ENCODE results near the gene LINGO3. TPM values are rescaled to one million over a fixed set of nuclear protein-coding genes. Genes with fewer than 3 reads are reported as not detected.

LINGO3 gene
- total RNA-seq, 2 donors from 2014 or later, result 0.20 to 1.0 TPM

GRCh38 chr19:2275588-2276428, 32.1 kb downstream of the LINGO3 start:
- Mint-ChIP-seq H3K4me3 (no peak overlapping the region), H3K4me1 (peaks cover 15% of the 10 kb centered on the region), H3K27ac (no peak overlapping the region), H3K27me3 (ENCODE audit: insufficient read depth) (no peaks in the 10 kb centered on the region), H3K36me3 (ENCODE audit: low read depth) (peaks cover 20% of the 10 kb centered on the region), H3K9me3 (no peaks in the 10 kb centered on the region)
- WGBS, 2 experiments (ENCODE audit: insufficient coverage in 1 of 2, insufficient read length in 1 of 2), result 94% methylated on average over 55 to 74 of the region's 74 CpGs
- no peaks in the 10 kb centered on the region for H3K9me3 ChIP-seq (ENCODE audit: control insufficient read depth, low read length)
- TF ChIP-seq CTCF (conservative IDR thresholded peaks at IDR 0.05), result no peak
- no peak overlapping the region for H3K27ac ChIP-seq (ENCODE audit: low read depth, low read length)
- no peak for DNase-seq
- no peak overlapping the region for H3K4me3 ChIP-seq (ENCODE audit: low read length)
- peaks cover 7% of the 10 kb centered on the region for H3K4me1 ChIP-seq (ENCODE audit: control insufficient read depth, insufficient read depth, low read length)
- no peaks in the 10 kb centered on the region for H3K27me3 ChIP-seq (ENCODE audit: control insufficient read depth, insufficient read depth, low read length, poor library complexity, severe bottlenecking)
- no peak overlapping the region for H3K9ac ChIP-seq (ENCODE audit: extremely low read depth, low read length, poor library complexity, severe bottlenecking)
- peaks cover 22% of the 10 kb centered on the region for H3K36me3 ChIP-seq (ENCODE audit: control insufficient read depth, insufficient read depth, low read length)

- WGBS, 2 experiments (ENCODE audit: insufficient coverage in 1 of 2, insufficient read length in 1 of 2), result 74 to 79% methylated on average over 12 to 16 of the region's 16 CpGs
- TF ChIP-seq CTCF (conservative IDR thresholded peaks at IDR 0.05), result peak; percentile 84
- Histone ChIP-seq H3K4me3 (ENCODE audit: low read length) (no peak overlapping the region), H3K36me3 (ENCODE audit: control insufficient read depth, insufficient read depth, low read length) (peaks cover 22% of the 10 kb centered on the region), H3K27me3 (ENCODE audit: control insufficient read depth, insufficient read depth, low read length, poor library complexity, severe bottlenecking) (no peaks in the 10 kb centered on the region), H3K9ac (ENCODE audit: extremely low read depth, low read length, poor library complexity, severe bottlenecking) (no peak overlapping the region), H3K9me3 (ENCODE audit: control insufficient read depth, low read length) (no peaks in the 10 kb centered on the region), H3K4me1 (ENCODE audit: control insufficient read depth, insufficient read depth, low read length) (peaks cover 7% of the 10 kb centered on the region), H3K27ac (ENCODE audit: low read depth, low read length) (no peak overlapping the region)
- no peaks in the 10 kb centered on the region for H3K9me3 Mint-ChIP-seq
- DNase-seq, result peak; percentile 91
- H3K4me3 Mint-ChIP-seq, result no peak overlapping the region
- peaks cover 20% of the 10 kb centered on the region for H3K36me3 Mint-ChIP-seq (ENCODE audit: low read depth)
- H3K27ac Mint-ChIP-seq, result peak overlapping the region; percentile 78
- peaks cover 15% of the 10 kb centered on the region for H3K4me1 Mint-ChIP-seq
- no peaks in the 10 kb centered on the region for H3K27me3 Mint-ChIP-seq (ENCODE audit: insufficient read depth)
Measured at GRCh38 chr19:2274931-2275535, 32.9 kb downstream of the LINGO3 start.

- TF ChIP-seq CTCF (conservative IDR thresholded peaks at IDR 0.05), result no peak
- peaks cover 7% of the 10 kb centered on the region for H3K4me1 ChIP-seq (ENCODE audit: control insufficient read depth, insufficient read depth, low read length)
- H3K4me3 Mint-ChIP-seq, result peak overlapping the region; percentile 90
- DNase-seq, result no peak
- peak overlapping the region; percentile 38 for H3K4me3 ChIP-seq (ENCODE audit: low read length)
- H3K36me3 ChIP-seq (ENCODE audit: control insufficient read depth, insufficient read depth, low read length), result peaks cover 22% of the 10 kb centered on the region
- peak overlapping the region; percentile 88 for H3K27ac Mint-ChIP-seq
- H3K9me3 Mint-ChIP-seq, result no peaks in the 10 kb centered on the region
- H3K9ac ChIP-seq (ENCODE audit: extremely low read depth, low read length, poor library complexity, severe bottlenecking), result no peak overlapping the region
- H3K9me3 ChIP-seq (ENCODE audit: control insufficient read depth, low read length), result no peaks in the 10 kb centered on the region
- no peaks in the 10 kb centered on the region for H3K27me3 Mint-ChIP-seq (ENCODE audit: insufficient read depth)
- WGBS, 2 experiments (ENCODE audit: insufficient coverage in 1 of 2, insufficient read length in 1 of 2), result 95 to 97% methylated on average over 8 to 9 of the region's 9 CpGs
- peaks cover 15% of the 10 kb centered on the region for H3K4me1 Mint-ChIP-seq
- no peak overlapping the region for H3K27ac ChIP-seq (ENCODE audit: low read depth, low read length)
- no peaks in the 10 kb centered on the region for H3K27me3 ChIP-seq (ENCODE audit: control insufficient read depth, insufficient read depth, low read length, poor library complexity, severe bottlenecking)
- H3K36me3 Mint-ChIP-seq (ENCODE audit: low read depth), result peaks cover 20% of the 10 kb centered on the region
Measured at GRCh38 chr19:2274185-2274711, 33.7 kb downstream of the LINGO3 start.
